Tibial nerve (tissue), 3 donors: ENCODE data around the gene ZNF148.

Source experiments
- CTCF ChIP-seq, 5 experiments: fragments of 200-600 bp in 3 of 5; fragments of 450-650 bp in 2 of 5; sonication (generic) in 3 of 5; IDR thresholded peaks; one replicate each; pipeline ENCODE4 v1.5.1; 2016 to 2019; ENCODE audit warnings: antibody characterized with exemption in 5 of 5, mild to moderate bottlenecking in 3 of 5, moderate library complexity in 2 of 5
- POLR2A ChIP-seq, 2 donors: fragments of 450-650 bp; IDR thresholded peaks; one replicate each; pipeline ENCODE4 v1.6.1; 2017; ENCODE audit warnings: antibody characterized with exemption in 2 of 2, mild to moderate bottlenecking in 2 of 2, moderate library complexity in 2 of 2

DNA sequence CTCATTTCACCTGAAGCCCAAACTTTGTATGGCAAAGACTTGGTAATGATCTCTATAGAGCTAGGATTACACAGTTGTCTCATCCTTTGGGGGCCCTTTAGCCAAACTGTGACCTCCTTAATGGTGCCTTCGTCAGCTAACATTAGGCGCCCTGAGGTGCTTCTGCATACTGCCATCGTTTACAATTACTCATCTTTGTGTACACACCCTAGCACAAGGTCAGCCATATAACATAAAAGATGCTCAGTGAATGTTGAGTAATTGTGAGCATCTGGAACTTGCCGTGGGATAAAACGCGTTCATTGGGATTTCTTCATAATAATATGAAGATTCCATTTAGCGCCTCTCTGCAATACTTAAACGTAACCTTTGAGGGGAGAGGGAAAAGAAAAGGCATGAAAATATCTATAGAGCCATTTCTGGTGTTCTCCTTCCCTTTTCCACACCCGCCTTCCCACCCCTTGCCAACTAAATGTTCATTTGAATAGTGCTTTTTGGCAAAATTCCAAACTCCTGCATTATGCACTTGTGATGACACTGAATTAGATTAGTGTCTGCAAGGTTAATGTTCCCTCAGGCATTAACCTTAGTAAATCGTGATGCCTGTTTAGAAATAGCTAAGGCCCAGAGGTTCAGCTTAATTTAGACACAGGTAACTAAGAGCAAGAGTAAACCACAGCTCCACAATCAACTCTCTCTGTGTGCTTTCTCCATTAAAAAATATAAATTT lies 990 bp upstream of the ZNF148 start:
- no peak for TF ChIP-seq CTCF (IDR thresholded peaks at IDR 0.05)
- TF ChIP-seq POLR2A (IDR thresholded peaks at IDR 0.05) = no peak
